Occipital lobe (tissue), 2 donors: ENCODE measurements around the gene SCMH1. TPM values are rescaled to one million over a fixed set of nuclear protein-coding genes. Genes with fewer than 3 reads are reported as not detected.

Experiments used
- DNase-seq: peaks from one replicate; lab custom pipeline; 2025; lab: John Stamatoyannopoulos, UW
- total RNA-seq: library from RNA; depleted of rRNA; stranded (reverse); fragments of >200 nt; gene quantifications from one replicate; pipeline ENCODE4 v1.2.3, GENCODE V29; 2014

Gene SCMH1
- total RNA-seq, 1 donor from 2014 or later, result 45.5 TPM

DNA sequence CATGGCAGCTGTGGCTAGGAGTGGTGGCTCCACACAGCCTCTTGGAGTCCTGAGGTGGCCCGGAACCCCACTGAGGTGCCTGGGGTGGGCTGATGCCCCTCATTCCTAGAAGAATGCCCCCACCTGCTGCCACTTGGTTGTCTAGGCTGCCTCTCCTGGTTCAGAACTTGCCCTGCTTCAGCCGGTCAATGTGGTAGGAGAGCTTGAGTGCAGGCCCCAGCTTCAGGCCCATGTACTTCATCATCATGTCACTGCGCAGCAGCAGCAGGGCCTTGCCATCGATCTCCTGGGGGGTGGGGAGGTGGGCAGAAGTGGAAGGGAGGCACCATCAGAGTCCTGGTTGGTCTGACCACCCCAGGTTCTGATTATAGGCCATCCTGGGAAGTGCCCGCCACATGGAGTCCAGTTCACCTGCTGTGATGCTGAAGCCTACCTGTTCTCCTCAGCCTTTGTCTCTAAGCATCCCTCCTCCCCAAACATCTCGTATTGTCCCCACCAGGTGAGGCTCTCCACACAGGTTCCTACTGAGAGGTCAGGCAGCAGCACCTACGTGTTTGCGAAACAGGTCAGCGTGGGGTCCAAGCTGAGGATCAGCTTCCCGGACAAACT lies 214.0 kb downstream of the SCMH1 start:
- DNase-seq, result no peak

DNA sequence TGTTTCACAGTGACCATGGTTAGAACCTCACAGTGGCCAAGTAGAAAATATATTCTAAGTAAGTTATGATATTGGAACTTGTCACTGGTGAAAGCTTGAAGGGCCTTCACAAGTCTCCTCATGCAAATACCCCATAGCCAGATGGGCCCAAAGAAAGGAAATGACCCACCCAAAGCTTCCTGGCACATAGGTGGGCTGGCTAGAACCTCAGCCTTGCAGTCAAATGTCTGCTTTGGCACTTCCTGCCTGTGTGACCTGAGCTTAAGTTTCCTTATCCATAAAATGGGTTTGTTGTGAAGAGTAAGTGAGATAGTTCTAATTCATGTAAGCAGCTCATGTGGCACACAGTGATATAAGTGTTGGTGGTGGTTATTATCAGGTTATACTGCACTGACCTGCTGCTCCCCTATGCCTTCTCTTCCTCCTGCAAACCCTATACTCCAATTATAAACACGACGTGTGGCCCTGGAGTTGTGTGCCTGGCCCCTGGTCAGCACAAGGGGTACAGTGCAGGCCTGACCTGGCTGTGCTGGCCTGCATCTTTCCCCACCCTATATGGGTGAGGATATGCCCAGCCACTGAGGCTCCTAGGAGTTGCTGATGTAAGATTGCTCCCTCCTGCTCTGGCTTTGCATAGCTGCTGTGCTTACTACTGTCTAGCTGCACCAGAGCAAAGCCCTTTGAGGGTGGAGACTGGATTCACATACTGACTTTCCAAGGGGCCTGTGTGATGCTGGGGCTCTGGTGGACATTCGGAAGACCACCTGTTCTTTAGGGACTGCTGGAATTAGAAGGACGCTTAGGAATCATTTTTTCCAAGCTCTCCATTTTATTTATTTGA lies 215.9 kb downstream of the SCMH1 start:
- DNase-seq, result no peak

DNA sequence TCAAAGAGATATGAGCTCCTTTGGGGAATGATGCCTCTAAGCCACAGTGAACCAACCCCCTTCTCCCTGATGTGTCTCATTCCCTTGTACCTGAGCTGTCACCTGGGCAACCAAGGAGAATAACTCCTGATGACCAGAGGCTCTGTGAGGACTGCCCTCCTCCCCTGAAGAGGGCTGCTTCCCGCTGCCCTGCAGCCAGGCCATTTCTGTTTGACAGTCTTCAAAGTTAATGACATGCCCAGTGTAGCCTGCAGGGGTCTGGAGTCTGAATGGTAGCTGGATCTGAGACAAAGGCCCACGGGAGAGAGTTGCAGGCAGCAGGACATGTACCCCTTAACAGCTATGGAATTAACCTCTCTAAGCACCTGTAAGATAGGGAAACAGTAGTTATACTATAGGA lies 217.2 kb downstream of the SCMH1 start:
- no peak for DNase-seq

DNA sequence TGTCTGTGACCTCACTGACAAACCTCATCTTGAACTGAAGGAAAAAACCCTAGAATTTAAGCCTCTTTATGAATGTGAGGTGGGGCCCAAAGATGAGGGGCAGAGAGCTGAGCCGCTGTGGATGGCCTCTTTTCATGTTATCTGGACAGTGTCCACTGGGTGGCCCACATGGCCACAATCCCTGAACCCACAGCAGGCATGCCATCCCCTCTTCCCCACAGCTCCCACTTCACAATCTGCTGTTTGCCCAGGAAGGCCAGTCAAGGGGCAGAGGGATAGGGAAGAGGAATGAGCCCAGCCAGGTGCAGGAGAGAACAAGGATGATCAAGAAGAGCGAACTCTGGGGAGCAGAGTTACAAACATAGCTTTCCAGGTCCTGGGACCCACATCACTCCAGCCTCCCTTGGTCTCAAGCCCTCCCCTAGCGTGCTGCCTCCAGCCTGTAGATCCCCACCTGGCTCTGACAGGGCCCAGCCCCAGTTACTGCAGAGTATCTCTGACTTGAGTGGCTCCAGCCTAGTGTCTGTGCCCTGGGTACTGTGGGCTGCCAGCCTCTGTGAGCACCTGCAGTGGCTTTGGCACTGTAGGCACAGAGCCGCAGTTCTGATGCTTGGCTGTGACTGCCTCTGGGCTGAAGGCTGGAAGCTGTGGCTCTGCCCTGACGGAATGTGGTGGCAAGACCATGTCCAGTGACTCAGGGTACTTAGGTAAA lies 218.7 kb downstream of the SCMH1 start:
- no peak for DNase-seq

DNA sequence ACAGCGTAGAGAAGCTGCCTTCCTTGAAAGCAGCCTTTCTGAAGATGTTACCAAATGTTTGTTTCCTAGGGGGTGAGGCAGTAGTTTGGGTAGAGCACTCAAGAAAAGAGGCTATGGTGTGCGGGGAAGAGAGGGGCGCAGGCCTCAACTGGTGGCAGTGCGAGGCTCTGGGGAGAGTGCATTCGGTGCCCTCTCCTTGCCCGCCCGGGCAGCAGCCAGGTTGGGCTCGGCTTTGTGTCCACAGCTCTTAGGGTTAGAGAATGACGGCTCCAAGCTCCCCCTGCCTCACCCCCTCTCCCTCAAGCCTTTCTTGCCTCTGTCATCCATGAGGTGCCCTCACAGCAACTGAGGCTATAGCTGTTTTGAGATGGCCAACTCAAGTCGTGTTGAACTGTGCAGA lies 219.7 kb downstream of the SCMH1 start:
- DNase-seq, result no peak

DNA sequence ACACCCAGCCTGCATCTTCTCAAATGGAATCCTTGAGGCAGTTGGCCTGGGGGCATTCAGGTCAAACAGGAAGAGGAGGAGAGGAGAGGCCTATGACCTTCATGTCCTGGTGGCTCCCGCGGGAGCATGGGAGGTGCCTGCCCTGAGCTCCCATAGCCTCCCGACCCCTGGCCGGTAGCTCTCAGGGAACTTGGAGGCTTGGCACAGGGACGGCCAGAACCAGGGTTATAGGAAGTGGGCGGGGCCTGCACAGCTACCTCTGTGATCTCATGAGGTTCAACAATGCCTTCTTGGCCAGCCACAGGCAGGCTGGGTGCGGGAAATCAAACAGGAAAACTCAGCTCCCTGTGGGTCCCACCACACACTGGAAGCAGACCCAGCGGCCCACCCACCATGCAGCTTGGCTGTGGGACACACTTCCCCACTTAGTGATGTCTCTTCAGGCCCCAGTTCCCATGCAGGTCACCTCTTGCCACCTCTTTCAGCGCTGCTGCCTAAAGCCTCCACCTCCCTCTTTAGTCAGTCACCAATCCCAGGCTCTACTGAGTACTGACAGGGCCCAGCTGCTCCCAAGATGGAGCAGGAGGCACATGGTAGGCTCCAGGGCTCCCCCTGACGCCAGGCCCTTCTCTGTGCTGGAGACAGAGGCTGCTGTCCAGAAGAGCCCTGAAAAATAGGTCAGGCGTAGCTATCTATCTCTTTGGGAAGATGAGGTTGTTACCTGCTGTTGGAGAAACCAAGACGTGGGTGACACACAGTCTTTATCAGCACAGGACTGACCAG lies 220.4 kb downstream of the SCMH1 start, which contains the start of gene SLFNL1:
SLFNL1 (minus strand) TSS at position 200 of the 783 bp plus-strand sequence. CDS start 1,065 bp downstream, outside the sequence.
- no peak for DNase-seq

DNA sequence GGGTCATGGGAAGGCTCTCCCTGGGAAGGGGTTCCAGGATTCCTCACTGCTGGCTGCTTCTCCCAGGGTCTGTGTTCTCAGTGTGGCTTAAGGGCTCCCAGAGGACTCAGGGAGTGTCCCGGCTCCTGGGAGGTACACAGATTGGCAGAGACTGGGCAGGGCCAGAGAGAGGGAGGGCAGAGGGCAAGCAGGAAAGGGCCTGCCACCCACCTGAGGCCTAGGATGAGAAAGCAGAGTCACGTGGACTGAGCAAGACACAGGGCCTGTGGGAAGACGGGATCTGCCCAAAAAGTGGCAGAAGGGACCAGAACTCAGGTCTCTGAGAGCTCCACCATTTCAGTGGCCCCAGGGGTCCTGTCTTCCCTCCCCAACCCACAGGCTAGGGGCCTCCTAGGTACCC lies 221.5 kb downstream of the SCMH1 start:
- DNase-seq, result no peak

DNA sequence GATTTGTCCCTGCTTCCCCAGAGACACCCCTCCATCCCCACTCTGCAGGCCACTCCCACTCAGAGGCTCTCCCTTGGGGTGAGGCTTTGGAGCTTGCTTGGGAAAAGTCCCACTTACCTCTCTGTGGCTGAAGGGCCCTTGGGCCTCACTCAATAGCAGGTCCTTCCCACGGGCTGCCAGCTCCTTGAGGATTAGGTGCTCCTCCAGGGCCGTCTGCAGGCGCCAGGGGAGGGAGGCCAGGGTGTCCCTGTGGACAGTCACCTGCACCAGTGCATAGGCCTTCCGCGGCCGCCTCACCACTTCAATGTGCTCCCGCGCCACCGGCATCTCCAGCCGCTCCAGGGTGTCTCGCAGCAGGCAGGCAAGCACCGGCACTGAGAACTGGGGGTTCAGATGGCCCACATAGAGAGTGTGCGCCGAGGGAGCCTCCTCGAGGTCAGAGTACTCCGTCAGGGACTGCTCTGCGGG lies 222.0 kb downstream of the SCMH1 start:
- no peak for DNase-seq

DNA sequence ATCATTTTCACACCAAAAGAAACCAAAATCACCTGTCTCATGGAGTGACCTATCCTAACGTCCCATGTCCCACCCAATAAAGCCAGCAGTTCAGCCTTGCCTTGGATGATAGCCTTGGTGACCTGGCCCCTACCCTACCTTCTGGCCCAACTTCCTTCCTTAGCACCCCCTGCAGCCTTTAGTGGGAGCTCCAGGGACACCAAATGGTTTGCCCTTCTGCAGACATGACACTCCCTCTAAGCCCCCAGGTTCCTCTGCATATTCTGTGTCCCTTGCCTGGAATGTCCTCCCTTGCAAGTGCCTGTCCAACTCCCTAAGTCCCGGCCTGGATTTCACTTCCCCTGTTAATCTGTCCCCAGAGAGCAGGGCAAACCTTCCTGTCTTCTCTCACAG lies 222.8 kb downstream of the SCMH1 start:
- no peak for DNase-seq

DNA sequence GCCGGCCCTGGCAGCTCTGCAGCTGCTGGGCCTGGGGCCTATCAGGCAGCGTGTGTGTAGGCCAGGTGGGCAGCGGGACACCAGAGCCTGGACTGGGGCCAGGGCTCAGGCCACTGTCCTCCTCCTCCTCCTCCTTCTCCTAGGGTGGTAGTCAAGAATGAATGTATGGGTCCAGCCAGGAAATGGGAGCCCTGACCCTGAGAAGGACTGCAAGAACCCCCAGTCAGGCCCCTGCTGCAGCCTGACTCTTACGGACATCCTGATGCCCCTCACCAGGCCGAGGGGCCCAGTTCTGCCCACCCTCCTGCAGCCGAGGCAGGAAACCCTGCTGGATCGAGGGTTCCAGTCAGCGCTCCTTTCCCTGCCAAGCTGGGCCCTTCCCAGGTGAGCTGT lies 224.1 kb downstream of the SCMH1 start:
- no peak for DNase-seq

DNA sequence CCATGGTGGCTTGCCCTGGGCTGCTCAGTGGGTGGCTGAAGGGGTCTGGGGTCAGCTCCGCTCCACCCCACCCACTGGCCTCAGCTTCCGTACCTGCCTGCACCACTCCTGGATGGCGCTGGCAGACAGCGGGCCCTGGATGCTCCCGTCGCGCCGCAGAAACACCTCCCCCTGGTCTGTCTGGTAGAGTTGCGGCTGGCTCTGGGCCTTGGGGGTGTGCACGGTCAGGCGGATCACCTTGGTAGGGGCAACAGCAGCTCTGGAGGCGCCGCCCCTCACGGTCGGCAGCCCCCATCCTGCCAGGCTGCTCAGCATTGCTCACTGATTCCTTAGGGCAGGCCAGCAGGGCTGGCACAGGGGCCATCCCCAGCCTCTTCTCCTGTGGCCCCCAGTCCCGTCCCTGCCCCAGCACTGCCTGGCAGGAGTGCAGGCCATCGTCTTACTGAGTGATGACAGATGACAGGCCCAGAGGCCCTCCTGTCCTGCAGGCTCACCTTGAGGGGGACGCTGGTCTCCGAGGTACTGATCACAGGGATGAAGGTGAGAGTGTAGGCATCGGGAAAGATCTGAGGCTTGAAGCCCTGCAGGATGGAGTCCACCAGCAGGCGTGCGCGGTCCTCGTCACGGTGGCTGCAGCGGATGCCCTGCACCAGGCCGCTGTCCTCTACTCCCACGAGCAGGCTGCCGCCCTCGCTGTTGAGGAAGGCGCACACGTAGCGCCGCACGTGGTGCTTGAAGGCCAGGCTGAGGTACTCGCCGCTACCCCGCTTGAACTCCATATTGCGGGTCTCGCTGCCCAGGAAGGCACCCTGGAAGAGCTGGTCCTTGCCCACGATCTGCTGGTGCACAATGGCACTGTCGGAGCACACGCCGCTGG lies 224.7 kb downstream of the SCMH1 start:
- no peak for DNase-seq

DNA sequence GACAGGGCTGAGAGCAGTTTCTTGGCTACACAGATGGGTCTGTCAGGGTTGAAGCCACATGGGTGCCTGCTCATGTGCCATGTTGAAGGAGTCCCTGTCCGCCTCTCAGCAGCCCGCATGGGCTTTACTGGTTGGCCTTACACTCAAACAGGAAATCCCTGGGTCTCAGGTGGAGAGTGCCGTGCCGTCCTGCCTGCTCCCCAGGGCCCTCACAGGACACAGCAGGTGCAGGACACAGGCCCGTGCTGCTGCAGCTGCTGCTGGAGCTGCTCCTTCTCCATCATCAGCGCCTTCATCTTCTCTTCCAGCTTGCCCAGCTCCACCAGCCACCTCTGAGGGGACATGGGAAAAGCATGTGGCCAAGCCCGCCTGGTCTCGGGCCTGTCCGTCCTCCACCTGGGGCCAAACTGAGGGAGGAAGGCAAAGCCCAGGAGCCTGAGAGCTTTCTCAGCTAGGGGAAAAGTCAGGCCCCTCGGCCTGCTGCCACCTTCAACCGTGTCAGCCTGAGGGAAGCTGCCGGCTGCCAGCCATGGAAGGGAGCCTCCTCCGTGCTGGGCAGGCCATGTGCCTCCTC lies 226.1 kb downstream of the SCMH1 start:
- no peak for DNase-seq

DNA sequence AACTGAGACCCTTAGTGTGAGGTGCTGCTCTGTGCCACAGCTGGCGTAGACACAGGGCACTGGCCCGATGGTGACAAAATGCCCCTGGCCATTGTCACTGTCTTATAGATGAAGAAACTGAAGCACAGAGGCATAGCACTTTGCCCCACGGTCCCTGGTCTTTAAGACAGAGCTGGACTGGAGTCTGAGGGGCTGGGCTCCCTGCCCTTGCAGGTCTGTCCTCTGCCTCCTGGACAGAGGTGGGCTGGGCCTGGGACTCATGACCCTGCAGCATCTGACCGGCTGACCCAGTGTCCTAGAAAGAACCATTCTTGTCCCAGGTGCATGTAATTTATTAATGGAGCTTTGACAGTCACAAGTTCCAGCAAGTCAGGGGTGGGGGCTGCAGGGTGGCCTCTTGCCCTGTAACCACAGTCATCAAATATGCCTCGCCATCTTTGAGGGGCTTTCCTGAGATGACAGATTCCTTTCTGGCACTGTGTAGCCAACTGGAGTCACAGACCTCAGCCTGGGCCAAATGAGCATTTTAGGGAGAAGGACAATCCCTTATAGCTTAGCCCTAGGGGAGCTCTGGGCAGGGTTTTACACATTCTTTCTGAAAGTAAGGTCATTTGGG lies 226.7 kb downstream of the SCMH1 start:
- no peak for DNase-seq

DNA sequence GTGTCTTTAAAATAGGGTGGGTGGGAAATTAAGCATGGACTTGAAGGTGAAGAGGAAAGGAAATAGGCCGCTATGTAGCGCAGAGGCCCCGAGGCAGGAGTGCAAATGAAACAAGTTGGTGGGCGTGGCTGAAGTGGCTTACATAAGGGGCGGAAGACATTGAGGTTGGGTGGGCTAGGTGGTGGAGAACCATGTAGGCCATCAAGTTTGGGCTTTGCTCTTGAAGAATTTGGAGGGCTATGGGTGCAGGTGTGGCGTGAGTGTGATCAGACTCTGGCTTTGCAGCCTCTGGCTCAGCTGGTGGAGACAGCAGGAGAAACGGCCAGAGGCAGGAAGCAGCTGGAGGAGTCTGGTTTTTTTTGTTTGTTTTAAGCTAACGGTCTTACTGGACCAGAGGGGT lies 227.2 kb downstream of the SCMH1 start:
- DNase-seq, result no peak

DNA sequence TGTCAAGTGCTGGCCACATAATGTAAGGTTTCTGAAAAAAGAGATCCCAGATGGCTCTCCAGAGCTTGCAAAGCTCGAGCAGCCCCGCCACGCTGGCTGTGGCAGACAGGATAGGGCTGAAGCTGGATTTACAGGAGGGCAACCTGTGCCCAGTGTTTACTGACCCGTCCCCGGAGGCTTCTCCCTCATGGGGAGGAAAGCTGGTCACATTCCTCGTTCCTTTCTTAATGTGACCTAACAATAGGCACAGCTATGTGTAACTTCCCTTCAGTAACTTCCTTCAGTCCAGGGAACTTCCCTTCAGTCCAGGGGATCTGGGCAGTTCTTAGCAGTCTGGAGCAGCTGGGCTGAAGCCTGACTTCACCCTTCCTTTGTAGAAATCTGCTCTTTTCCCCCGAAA lies 228.3 kb downstream of the SCMH1 start:
- DNase-seq, result no peak

DNA sequence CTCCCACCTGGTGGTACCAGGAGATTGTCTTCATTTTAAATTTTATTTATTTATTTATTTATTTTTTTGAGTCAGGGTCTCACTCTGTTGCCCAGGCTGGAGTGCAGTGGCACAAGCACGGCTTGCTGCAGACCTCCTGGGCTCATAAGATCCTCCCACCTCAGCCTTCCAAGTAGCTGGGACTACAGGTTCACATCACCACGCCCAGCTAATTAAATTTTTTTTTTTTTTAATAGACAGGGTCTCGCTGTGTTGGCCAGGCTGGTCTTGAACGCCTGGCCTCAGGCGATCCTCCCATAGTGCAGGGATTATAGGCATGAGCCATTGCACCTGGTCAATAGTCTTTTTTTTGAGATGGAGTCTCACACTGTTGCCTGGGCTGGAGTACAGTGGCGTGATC lies 229.1 kb downstream of the SCMH1 start:
- no peak for DNase-seq

DNA sequence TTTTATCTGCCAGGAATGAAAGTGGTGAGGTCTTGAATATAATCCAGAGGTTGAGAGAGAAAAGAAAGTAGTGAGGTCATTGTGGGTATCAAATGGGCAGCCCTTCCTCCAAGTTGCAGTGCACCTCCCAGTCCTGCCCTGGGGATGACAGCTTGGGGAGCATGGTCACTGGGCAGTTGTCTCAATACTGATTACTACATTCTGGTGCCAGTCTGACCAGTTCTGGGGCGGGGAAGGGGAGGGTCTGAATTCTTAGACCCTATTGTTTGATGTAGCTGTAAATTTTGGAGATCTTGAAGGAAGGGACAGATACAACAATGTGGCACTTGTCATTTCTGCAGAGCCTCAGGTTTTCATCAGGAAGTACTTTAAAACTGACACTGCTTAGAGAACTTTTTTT lies 231.8 kb downstream of the SCMH1 start:
- DNase-seq, result no peak

DNA sequence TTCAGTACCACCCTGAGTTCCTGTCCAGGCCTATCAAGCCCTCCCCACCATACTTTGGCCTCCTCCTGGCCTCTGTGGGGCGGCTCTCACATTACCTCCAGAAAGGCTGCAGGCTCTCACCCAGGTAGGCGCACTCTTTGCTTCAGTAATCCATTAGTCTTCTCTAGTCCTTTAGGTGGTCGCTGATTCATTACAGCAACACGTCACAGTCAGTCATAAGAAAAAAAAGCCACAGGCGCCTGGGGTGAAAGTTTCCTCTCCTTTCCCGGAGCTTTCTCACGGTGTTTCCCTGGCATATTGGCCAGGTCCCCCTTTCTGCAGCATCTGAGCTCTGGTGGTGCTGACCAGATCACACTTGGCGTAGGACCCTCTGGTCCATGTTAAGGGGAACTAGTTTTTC lies 232.6 kb downstream of the SCMH1 start:
- no peak for DNase-seq

DNA sequence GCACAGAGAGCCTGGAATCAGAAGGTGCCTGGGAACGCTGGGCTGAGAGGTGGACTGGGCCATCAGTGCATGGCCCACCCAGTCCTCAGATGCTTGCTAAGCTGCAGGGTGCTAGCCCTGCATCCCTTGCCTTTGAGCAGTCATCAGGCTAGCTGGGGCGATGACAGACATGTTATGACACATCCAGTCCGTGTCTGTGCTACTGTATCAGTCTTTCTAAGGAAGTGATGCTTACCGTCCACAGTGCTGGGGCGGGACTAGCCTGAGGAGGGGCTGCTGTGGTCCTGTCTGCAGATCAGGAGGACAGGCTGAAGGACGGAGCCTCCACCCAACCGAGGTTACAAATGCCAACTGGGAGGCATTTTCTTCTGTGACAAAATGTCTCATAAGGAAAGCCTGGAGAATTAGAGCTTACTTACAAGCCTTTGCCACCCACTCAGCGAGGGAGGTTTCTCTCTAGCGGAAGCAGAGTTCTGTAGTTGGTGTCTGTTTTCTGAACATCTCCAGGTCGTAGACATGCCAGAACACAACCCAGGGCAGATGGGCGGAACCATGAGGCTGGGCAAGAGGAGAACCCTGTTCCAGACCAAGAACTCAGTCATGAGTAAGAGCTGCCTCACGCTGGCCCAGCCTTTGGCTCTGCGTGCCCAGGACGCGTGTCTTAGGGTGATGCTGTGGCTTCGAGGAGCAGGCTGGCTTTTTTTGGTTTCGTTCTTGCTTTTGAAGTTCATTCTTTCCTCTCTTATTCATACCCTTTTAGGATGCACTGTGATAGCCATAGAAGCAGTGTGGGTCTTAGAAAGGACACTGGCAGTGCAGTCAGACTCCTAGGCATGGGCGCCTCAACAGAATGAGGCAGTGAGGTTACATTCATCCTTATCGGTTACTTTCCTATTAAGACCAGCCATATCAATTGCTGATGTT lies 234.9 kb downstream of the SCMH1 start:
- DNase-seq, result no peak
